Ovary (tissue), 9 donors: ENCODE measurements around the gene RASAL2. TPM values are rescaled to one million over a fixed set of nuclear protein-coding genes. Genes with fewer than 3 reads are reported as not detected.

Source experiments
- DNase-seq, 5 donors: peaks; one replicate each; pipeline ENCODE4 v3.0.0-alpha.2; 2019 to 2020
- H3K27ac ChIP-seq, 2 donors: fragments of 200-600 bp; one replicate each; pipeline versions ENCODE4 v1.5.1 to v1.8.0; 2019 to 2022
- H3K27me3 ChIP-seq: fragments of 200-600 bp; one replicate; pipeline ENCODE4 v1.8.0; 2022
- H3K36me3 ChIP-seq: fragments of 200-600 bp; sonication (generic); one replicate; pipeline ENCODE4 v1.5.1; 2019
- H3K4me1 ChIP-seq: one replicate; pipeline ENCODE4 v1.8.1; 2013; ENCODE audit warnings: mild to moderate bottlenecking, moderate library complexity; ENCODE audit not compliant: insufficient read depth
- H3K4me3 ChIP-seq: fragments of 200-600 bp; sonication (generic); one replicate; pipeline ENCODE4 v1.5.1; 2017
- H3K9me3 ChIP-seq, 2 donors: fragments of 200-600 bp in 1 of 2; sonication (generic) in 1 of 2; one replicate each; pipeline versions ENCODE4 v1.5.1 to v1.8.1; 2013 to 2019; ENCODE audit warnings: mild to moderate bottlenecking in 1 of 2, moderate library complexity in 1 of 2
- EP300 ChIP-seq: sonication (generic); formaldehyde crosslinking; IDR thresholded peaks from one replicate; pipeline ENCODE4 v1.6.1; 2017; ENCODE audit warnings: antibody characterized with exemption
- POLR2A ChIP-seq: fragments of 450-650 bp; IDR thresholded peaks from one replicate; pipeline ENCODE4 v1.6.1; 2017; ENCODE audit warnings: antibody characterized with exemption, mild to moderate bottlenecking, moderate library complexity
- WGBS, 3 donors: extraction: QIAGEN DNeasy Blood & Tissue Kit in 1 of 3; methylation state at CpG; one replicate each; pipeline versions ENCODE4 v1.1.5 to v1.1.7; 2013 to 2017; 5-methylcytosine and 5-hydroxymethylcytosine counted together
- intact Hi-C, 4 donors: fragments of 100-400 bp; cut with DNase I; formaldehyde crosslinking; loops; one replicate each; pipeline versions ENCODE4 v1.11.0 to v1.15.1; 2022 to 2023
- polyA plus RNA-seq, 2 donors: library from polyadenylated mRNA; stranded (reverse); fragments of 200-250 nt in 1 of 2; fragments of 350-450 nt in 1 of 2; fragmentation: Illumina TruSeq in 1 of 2; extraction: RNeasy Lipid Tissue Mini Kit (QIAGEN cat#74804) in 1 of 2; gene quantifications; one replicate each; pipeline ENCODE4 v1.2.3, GENCODE V29; 2013 to 2014
- total RNA-seq, 7 donors: library from RNA; depleted of rRNA in 2 of 7; stranded (reverse); fragments of >200 nt in 2 of 7; fragmentation: NEBNext Ultra II Directional in 3 of 7; extraction: Animal tissue kit (Norgen Biotek cat#: 25700) in 3 of 7; gene quantifications; one replicate each; pipeline versions ENCODE4 v1.1.0 to v1.2.4, GENCODE V29; 2016 to 2023
- TF ChIP-seq, protein P1 (sequence below), 3 donors: fragments of 450-650 bp in 2 of 3; fragments of 200-600 bp in 1 of 3; IDR thresholded peaks; one replicate each; pipeline versions ENCODE4 v1.5.1 to v1.8.0; 2016 to 2022; ENCODE audit warnings: antibody characterized with exemption in 3 of 3, mild to moderate bottlenecking in 1 of 3
- donor health status: DM: no; HTN: no; CAD: no; lungs with moderate emphysema.
- donor health status: DM: no; HTN: no; CAD: no.
- donor health status: Bipolar disorder and iron deficiency.
- donor health status: DM: yes; HTN: yes; CAD: no.
- donor health status: DM: no; HTN: no; CAD: no.
- donor health status: DM: yes; HTN: yes; CAD: no.

The RASAL2 gene
- total and polyA plus RNA-seq, 9 donors = 4.2 to 20.5 (median 11.5) TPM

DNA sequence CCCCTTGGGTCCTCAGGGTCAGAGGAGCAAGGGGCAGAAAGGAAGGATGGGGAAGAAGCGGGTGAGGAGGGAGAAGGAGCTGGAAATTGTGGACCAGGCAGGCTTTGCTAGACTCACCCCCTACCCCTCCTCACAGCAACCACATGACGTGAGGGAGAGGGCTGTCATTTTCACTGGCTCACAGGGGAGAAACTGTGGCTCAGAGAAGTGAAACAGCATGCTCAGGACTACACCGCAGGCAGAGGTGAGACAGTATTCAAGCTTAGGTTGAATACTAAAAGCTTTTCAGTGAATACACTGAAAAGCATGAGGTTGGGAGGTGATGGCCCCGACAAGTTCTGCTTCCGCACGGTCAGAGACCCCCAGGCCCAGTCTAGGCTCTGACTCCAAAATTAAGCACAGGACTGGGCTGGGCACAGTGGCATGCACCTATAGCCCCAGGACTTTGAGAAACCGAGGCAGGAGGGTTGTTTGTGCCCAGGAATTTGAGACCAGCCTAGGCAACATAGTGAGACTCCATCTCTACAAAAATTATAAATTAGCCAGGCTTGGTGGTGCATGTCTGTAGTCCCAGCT lies 404.1 kb downstream of the RASAL2 start:
- 90 to 95% (median 91%) methylated on average over 7 of the region's 7 CpGs for WGBS, 3 donors
- Histone ChIP-seq H3K4me1 (no peaks in the 10 kb centered on the region), H3K4me3 (no peak overlapping the region), H3K27me3 (no peaks in the 10 kb centered on the region), H3K27ac (no peak overlapping the region), H3K36me3 (no peaks in the 10 kb centered on the region), H3K9me3 (no peaks in the 10 kb centered on the region)
- no peak for TF ChIP-seq POLR2A
- TF ChIP-seq EP300 = no peak
- TF ChIP-seq, protein P1, sequence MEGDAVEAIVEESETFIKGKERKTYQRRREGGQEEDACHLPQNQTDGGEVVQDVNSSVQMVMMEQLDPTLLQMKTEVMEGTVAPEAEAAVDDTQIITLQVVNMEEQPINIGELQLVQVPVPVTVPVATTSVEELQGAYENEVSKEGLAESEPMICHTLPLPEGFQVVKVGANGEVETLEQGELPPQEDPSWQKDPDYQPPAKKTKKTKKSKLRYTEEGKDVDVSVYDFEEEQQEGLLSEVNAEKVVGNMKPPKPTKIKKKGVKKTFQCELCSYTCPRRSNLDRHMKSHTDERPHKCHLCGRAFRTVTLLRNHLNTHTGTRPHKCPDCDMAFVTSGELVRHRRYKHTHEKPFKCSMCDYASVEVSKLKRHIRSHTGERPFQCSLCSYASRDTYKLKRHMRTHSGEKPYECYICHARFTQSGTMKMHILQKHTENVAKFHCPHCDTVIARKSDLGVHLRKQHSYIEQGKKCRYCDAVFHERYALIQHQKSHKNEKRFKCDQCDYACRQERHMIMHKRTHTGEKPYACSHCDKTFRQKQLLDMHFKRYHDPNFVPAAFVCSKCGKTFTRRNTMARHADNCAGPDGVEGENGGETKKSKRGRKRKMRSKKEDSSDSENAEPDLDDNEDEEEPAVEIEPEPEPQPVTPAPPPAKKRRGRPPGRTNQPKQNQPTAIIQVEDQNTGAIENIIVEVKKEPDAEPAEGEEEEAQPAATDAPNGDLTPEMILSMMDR (IDR thresholded peaks at IDR 0.05) = no peak
- intact Hi-C loops = no loop called here
- no peak for DNase-seq

GRCh38 chr1:178498896-178499675 lies 405.2 kb downstream of the RASAL2 start:
- no peak overlapping the region for H3K27ac ChIP-seq
- WGBS, 3 donors = 88 to 94% (median 89%) methylated on average over 16 of the region's 16 CpGs
- DNase-seq = no peak

GRCh38 chr1:178500091-178500770 lies 406.3 kb downstream of the RASAL2 start:
- intact Hi-C loops = loop anchor here in 1 of 4 donors (5.0 kb wide), 1 partner anchor 188 kb away; no protein-coding TSS in a partner anchor

More at GRCh38 chr1:178498896-178499675, 405.2 kb downstream of the RASAL2 start:
- intact Hi-C loops = no loop called here
- no peaks in the 10 kb centered on the region for H3K9me3 ChIP-seq
- no peaks in the 10 kb centered on the region for H3K36me3 ChIP-seq
- TF ChIP-seq POLR2A (no peak), EP300 (no peak)
- TF ChIP-seq, protein P1 (IDR thresholded peaks at IDR 0.05) = no peak
- no peaks in the 10 kb centered on the region for H3K27me3 ChIP-seq
- H3K4me1 ChIP-seq = no peaks in the 10 kb centered on the region
- no peak overlapping the region for H3K4me3 ChIP-seq

More at GRCh38 chr1:178500091-178500770, 406.3 kb downstream of the RASAL2 start:
- H3K27ac ChIP-seq = no peak overlapping the region
- H3K36me3 ChIP-seq = no peaks in the 10 kb centered on the region
- WGBS, 3 donors = 77 to 84% (median 83%) methylated on average over 11 of the region's 11 CpGs
- no peak for DNase-seq
- H3K4me3 ChIP-seq = no peak overlapping the region
- no peaks in the 10 kb centered on the region for H3K4me1 ChIP-seq
- H3K9me3 ChIP-seq = no peaks in the 10 kb centered on the region
- no peaks in the 10 kb centered on the region for H3K27me3 ChIP-seq
- TF ChIP-seq EP300 (no peak), POLR2A (no peak)
- TF ChIP-seq, protein P1 (IDR thresholded peaks at IDR 0.05) = no peak
